ENCODE data around the gene SMC6.
A peak's percentile ranks its signal among the peaks of the same experiment; 100 is the strongest.

The SMC6 gene

DNA sequence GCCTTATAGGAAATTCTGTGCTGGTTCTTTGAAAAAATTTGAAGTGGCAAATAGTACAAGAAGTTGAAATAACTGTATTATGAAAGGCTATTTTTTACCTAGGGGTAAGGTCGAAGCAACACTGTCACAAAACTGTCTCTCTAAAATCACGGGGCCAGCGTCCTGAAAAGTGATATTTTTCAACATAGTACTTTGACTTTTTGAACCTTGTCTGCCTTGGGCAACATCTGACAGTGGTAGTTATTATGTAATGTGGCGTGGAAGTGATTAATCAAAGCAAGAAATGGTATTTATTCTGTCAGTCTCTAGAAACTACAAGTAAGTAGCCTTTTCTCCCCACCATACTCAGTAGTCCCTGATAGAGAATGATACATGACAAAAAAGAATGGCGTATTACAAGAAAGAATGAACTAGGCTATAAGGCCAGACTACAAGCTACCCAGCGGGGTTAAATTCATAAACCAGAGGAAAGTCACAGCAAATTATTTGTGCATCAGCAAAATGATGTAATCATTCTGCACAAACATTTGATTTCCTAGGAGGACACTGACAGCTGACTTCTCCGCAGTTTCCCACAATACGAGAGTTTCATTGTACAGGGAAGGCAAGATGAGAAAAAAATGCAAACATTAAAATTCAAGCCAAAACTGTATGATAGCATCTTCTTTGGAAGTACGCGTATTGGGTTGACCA, 10.2 kb upstream of the SMC6 start:
- no peak for DNase-seq

DNA sequence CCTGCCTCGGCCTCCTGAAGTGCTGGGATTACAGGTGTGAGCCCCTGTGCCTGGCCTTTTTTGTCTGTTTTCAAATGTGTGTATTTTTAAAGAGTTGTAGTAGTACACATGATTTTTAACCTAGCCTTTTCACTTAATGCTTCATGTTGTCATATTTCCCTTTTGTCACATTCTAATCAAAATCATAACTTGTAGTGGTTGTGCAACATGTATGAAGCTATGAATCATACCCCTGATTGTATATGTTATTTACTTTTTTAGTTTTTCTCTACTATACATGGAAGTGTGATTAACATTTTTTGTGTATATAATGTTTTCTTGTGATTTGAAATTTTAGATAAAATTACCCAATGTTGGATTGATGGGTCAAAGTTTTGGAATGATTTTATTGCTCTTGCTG, 8.8 kb upstream of the SMC6 start:
- DNase-seq = no peak

DNA sequence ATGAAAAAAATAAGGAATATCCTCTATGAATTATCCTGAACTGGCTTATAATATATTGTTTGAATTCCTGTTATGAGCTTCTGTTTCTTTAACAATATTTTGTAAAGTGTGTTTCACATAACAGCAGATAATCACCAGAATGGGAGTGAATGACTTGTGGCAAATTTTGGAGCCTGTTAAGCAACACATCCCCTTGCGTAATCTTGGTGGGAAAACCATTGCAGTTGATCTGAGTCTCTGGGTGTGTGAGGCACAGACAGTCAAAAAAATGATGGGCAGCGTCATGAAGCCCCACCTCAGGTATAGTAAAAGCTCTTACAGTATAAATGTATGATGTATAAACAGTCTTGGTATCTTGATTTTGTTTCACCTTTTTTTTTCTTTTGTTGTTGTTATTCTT, 6.2 kb upstream of the SMC6 start:
- DNase-seq = no peak

DNA sequence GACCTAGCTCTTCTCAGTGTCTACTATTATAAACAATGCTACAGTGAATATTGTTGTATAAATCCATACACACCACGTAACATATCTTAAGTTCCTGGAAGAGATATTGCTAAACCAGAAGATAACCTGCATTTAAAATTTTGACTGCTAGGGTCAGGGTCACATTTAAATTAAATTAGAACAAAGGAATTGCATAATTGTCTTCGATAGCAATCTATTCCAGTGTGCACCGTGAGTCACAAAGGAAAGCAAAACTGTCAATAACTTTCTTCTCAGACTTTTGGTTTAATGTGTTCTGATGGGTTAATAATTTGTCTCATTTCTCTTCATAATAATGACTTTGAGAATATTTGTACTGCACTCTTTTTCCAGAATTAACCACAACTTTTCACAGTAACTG, 4.5 kb upstream of the SMC6 start:
- DNase-seq = no peak

DNA sequence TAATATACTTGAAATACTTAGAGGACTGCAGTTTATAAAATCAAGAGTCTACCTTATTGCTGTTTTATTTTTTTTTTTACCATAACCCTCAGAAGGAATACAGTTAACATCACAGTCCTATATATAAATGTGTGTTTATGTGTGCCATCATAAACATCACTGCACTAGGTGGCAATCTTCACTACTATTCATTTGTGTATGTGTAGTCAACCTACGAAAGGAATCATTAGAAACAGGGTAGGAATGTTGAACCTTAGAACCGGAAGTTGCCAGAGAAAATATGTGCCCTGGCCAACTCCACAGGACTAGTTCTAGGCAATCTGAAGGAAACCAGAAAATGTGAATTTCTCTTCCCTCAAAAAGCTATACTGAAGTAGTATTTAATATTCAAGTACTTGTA, 3.7 kb upstream of the SMC6 start:
- peak in 1 of 2 experiments; percentile 18 for DNase-seq

DNA sequence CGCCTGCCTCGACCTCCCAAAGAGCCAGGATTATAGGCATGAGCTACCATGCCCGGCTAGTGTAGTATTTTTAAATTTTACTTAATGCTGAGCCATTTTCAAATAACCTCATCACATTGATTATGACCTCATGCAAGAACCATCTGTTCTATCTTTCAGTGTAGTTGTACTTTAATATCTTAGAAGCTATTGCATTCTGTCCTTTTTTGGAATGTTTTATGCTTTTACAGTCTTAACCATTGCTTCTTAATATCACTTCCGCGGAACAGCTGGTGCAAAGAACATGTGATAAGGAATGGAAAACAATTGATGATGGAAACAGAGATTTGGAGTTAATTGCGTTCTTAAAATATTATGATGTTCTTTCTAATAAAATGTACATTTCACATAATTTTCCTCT, 3.1 kb upstream of the SMC6 start:
- DNase-seq = peak in 1 of 2 experiments; percentile 9

DNA sequence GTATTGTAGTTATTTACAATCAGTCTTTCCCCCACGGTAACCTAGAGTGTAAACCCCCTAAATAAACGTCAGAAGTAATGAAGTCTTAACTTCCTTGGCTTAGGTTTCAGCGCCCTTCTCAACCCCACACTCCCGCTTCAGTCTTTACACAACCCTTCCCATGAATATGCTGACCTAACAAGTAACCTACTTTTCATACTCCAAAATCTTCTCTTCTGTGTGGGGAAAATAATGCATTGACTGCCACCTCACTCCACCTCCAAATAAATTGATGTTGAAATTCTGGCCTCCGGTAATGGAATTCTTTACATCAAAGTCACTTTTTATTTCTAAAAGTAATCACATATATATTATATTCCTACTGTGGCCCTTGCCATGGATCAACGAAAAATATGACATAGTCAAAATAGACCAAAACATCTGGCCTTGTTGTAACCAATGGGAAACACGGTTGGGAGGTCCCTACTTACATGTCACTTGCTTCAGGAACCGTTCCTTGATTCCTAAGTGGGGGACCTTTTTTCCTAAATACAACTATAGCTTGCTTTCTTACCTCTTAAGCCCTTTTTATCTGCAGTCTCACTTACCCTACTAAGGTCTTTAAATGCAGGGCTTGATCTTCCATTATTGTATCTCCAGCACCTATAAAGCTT, 1.3 kb upstream of the SMC6 start:
- peak in 1 of 2 experiments; percentile 20 for DNase-seq

DNA sequence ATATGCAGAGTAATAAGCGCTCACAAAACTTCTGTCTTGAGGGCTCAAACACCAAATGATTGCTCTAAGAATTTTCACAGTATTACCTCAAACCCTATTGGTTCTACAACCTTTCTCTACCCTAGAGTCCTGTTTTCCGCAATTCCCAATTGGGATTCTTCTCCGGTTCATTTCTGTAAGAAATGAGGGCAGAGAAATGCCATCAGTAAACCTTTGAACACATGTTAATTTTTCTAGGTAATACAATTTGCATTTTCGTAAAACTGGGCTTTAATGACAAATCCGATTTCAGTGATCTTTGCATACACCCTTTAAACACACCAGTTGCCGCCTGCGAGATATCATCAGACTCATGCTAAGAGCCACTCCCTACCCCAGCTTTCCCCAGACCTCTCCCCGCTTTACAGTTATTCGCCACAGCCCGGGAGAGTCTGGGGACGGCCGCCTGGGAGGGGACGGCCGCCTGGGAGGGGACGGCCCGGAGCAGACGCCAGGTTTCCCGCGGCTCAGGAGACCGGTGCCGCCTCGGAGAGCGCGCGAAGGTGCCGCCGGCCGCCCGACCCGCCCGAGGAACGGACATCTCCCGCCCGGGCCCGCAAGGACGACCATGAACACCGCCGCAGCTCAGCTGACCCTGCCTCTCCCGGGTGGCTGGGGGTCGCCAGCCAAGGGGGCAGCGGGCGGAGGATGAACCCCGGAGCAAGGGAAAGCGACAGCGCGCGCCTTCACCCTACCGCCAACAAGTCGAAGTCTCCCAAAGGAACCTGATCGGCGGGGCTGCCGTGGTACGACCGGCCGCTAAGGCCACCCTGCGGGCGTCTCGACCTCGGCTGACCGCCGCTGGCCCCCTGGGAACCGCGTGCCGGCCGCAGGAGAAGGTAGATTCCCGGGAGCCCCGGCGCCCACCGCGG, 463 bp downstream of the SMC6 start:
- DNase-seq = peak in 1 of 2 experiments; percentile 31

DNA sequence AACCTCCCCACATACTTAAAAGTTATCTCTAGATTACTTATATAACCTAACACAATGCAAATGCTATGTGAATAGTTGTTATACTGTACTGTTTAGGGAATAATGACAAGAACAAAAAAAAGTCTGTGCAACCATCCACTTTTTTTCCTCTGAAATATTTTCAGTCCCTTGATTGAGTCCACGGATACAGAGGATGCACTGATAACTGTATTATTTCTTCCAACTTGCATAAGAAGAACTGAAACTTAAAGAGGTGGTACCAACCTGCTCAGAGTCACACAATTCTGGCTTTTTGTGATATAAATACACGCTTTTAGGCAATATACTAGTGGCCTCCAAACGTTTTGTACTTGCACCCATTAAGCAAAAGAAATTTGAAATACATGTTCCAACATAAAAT, 1.4 kb downstream of the SMC6 start:
- DNase-seq = no peak

DNA sequence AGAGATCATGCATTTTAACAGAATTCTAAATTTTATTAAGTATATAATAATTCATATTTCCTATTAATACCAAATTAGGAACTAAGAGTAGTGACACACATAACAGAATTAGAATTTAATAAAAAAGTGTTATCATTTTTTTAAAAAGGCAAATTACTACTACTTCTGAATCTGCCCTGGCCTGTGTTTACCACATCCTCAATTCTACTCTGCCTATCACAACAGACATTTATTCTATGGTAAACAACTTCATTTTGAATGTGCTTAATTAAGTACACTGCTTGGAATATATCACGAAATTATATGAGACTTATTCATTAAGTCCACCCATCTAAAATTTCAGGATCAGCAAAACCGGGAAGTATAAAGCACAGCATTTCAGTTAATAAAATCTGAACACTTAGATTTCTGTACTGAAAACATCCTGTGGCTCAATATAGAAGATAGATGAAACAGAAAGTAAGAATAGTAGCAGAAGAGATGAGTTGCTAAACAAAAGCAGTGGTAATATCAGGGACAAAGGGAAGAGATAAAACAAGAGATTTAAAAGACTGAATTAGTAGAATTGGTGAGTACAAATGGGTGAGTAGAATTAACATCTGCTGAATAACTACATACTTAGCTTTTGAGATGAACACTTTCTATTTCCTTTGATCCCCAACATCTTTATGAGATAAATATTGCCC, 3.7 kb downstream of the SMC6 start:
- DNase-seq = no peak

DNA sequence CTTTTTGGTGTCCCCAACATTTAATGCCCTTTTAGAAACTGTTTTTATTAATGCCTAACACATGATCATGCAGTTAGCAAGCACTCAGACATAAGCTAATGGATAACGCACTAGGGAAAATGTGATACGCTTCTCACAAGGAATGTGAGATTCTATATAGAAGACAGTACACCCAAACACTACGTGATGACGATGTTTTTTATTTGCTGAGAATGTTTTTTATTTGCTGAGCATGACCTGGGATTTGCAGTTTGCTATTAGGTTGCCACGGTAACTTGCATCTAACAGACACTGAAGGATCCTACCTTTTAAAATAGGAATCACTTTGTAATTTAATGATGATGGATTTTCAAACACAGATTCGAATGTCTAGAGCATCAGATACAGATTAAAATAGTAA, 4.9 kb downstream of the SMC6 start:
- no peak for DNase-seq

DNA sequence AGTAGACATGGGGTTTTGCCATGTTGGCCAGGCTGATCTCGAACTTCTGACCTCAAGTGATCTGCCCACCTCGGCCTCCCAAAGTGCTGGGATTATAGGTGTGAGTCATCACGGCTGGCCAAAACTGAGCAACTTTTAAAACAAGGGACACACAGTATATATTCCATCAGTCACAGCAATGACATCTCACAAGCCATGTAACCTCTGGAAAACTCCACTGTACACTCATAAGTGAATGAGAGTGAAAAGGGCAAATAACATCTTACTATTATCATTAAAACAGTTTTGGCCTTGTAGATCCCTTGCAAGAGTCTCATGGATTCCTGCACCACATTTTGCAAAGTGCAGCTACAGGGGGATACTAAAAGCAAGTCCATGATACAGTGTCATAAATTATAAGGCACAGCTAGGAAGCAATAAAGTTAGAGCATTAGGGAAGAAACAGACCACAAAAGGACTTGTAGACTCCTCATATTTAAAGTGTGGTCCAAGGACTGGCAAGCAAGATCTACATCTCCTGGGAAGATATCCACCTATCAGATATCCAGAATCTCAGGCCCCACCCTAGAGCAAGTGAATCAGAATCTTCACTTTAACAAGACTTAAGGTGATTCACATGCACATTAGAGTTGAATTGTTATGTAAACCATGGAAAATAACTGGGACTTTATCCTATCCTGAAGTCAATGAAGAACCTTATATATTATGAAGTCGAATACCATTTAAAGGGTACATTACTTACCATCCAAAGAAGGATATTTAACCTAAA, 5.7 kb downstream of the SMC6 start:
- DNase-seq = no peak

DNA sequence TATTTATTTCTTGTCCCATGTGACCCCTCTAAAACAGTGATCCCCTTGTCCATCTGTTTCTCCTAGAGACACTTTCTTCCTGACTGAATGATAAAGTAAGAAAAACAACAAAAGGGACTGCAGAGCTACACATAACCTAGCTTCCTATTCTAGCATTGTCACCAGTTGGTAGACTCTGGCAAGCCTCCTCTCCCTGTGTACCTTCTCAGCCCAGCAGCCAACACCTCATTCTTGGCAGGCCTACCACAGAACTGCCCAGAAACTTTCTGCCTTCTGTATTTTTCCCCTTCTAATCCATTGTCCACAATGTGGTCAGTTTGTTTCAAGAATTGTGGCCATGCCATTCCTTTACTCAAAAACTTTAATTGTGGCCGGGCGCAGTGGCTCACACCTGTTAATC, 13.4 kb downstream of the SMC6 start:
- no peak for DNase-seq

DNA sequence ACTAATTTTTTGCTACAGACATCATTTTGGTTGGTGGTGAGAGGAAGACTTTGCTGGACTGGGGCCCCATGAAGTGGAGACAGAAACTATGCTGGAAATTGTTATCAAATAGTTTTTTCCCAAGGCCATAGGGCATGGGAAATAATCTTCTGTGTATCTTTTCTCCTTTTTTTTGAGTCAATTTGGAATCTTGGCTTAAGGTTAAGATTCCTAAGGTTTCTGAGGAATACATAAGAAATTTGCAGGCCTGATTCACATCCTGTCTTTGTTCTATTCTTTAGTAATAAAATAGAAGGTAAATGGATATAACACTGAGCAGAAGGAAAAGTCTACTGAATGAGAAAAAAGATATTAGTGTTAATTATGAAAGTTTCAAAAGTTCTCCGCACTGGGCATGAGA, 16.6 kb downstream of the SMC6 start:
- DNase-seq = no peak

DNA sequence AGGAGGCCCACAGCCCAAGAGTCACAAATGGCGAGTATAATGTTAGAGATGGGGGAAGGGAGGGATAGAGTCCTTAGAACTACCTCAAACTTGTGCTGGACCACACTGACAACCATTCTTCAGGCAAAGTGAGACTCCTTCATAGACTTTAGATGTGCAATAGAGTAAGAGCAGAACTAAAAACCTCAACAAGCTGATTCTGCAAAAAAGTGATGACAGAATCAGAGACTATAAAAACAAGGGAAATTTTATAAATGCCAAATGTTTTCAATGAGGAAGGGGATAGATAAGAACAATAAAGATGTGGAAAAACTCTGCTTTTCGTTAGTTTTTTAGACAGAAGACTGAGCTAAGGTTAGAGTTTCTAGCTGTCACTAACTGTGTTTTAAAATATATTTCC, 17.7 kb downstream of the SMC6 start:
- no peak for DNase-seq

DNA sequence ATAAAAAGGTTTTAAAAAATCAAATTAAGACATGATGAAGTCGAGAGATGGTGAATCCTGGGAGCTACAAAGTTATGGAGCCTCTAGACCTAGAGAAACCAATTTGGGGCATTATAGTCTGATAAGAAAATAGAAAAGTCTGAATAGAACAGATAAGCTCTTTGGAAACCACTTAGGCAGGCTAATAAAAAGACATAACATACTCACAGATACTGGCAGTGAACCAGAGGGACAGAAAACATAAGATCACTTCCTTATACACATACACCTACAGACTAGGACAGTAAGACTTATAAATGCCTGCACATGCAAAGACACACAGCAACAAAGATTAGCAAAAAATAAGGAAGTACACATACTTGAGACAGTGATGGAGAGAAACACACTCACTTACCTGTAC, 20.0 kb downstream of the SMC6 start:
- no peak for DNase-seq

DNA sequence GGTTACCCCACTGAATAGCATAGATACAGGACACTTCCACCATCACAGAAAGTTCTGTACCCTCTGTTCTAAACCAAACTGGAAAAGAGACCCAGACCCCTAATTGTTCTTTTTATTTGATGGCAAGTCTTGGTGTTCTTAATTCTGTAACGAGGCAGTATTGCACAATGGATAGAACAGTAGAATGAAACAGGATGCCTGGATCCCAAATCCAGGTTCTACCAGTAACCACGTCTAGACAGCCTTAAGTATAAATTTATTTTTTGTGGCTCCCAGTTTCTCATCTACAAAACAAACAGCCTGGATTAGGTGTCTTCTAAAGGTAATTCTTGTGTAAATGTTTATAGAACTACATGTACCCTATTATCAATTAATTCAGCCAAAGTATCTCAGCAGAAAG, 23.7 kb downstream of the SMC6 start:
- no peak for DNase-seq

DNA sequence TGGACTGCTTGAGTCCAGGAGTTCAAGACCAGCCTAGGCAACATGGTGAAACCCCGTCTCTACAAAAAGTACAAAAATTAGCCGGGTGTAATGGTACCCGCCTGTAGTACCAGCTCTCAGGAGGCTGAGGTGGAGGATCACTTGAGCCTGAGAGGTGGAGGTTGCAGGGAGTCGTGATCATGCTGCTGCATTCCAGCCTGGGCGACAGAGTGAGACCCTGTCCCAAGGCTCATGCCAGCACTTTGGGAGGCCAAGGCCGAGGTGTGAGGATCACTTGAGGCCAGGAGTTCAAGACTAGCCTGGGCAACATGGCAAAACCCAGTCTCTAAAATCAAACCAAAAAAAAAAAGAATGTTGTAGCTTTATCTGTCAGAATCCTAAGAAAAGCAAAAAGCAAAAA, 25.4 kb downstream of the SMC6 start:
- no peak for DNase-seq

DNA sequence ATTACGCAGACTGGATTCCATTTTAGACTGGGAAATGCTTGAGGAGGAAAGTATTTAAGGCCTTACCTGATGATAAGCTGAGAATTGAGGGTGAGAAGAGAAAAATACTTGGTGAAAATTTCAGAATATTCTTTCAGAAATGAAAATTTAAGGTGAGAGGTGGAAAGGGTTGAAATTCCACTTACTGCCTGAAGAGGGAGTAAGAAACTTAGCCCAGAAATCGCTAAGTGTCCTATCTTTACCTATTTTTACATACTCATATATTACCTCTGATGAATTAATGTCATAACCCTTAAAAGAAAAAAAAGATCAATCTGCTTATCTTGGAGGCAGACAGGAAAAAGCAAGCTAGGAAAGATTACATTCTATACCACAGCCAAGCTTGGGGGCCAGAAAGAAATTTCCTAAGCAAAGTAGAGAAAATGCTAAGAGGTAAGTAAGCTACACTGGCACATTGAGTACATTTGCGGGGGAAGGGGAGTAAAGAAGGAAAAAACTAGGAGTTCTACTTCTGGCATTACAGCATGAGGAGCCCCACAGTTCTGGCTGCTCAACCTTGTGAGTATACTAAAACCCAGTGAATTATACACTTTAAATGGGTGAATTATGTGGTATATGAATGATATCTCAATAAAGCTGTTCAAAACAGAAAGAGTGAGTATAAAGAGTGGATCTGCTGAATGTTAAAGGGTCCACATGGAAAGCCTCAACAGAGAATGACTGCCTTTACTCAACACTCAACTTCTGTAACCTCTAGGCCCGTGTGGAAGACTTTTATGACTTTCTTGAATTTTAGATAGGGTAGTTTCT, 33.8 kb downstream of the SMC6 start:
- no peak for DNase-seq

DNA sequence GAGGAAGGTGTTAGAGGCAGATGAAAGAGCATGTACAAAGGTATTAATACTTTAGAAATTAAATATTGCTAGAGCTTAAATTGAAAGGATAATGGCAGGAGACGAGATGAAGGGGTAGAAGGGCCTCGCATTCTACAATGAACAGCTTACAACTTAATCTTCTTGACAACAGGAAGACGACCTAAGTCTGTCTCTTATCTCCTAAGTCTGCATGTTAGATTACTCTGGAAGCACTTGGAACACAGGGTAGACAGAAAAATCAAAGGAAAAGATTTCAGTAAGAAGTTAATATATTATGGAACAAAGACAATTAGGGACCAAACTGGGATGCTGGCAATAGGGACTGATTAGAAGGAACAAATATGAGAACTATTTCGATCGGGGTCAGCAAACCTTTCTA, 34.9 kb downstream of the SMC6 start:
- DNase-seq = no peak

DNA sequence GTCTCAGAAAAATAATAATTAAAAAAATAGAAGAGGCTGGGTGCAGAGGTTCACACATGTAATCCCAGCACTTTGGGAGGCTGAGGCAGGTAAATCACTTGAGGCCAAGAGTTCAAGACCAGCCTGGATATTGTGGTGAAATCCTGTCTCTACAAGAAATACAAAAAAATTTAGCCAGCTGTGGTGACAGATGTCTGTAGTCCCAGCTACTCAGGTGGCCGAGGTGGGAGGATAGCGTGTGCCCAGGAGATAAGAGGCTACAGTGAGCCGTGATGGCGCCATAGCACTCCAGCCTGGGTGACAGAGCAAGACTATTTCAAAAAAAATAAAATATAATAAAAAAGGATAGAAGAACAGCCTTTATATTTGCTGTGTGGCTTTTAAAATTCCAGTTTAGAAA, 35.9 kb downstream of the SMC6 start:
- DNase-seq = no peak

DNA sequence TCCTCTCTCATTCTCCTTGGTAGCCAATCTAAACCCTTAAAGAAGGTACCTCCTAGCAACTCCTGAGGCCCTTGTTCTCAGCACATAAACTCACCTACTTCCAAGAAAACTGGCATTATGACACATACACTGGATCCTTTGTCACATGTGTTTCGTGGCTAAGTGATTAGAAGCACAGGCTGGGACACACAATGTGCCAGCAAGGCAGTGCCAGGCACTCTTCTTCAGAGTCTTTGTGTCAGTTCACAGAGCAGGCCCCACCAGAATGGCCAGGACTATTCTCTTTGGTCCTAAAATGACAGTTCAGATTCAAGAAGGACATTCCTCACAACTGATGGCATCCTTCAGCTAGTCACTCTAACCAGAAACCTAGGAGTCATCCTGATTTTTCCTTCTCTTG, 40.3 kb downstream of the SMC6 start:
- no peak for DNase-seq
